CD4-positive, alpha-beta T cell treated with Interleukin-17A for 4 hours (primary cell): ENCODE results near the gene AKR1E2.

Source experiments
- DNase-seq: peaks from one replicate; pipeline ENCODE4 v3.0.0-alpha.2; 2020; ENCODE audit warnings: mixed read lengths

Gene AKR1E2

DNA sequence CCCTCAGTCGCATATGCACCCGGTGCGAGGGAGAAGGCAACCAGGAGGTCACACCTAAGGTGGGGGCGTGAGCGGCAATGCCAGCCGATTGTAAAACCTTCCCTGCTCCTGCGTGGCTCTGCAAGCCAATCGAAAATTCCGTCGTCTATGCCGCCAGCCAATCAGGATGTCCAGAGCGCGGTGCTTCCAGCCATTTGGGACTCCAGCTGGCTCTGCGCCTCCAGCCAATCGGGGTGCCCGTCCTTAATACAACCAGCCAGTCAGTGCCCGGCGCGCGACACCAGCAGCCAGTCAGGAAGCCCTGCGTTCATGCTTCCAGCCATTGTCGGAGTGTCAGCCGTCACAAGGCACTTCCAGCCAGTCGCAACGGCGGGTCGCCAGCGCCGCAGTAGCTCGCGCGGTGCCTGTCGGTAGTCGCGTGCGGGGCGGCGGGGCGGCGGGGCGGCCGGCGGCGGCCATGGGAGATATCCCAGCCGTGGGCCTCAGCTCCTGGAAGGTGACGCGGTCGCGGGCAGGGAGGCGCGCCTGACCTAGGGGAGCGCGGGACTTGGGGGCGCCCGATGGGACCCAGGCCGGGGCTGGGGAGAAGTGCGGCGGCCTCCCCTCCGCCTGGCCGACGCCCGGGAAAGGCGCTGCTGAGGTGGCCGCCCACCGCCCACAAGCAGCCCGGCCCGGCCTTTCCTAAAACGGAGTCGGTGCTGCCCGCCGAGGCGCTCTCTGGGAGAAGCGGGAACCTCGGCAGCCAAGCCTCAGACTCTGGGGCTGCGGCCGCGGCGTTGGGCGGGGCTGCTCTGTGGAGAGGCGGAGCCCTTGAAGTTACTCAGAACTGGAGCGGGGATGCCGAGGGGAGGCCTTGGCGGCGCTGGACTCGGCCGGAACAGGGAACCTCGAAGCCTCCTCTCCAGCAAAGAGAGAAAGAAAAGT is at the start of gene AKR1E2:
AKR1E2 (plus strand) TSS at position 340 of the 924 bp plus-strand sequence; CDS start at position 458, 118 bp downstream.
- peak; percentile 82 for DNase-seq

DNA sequence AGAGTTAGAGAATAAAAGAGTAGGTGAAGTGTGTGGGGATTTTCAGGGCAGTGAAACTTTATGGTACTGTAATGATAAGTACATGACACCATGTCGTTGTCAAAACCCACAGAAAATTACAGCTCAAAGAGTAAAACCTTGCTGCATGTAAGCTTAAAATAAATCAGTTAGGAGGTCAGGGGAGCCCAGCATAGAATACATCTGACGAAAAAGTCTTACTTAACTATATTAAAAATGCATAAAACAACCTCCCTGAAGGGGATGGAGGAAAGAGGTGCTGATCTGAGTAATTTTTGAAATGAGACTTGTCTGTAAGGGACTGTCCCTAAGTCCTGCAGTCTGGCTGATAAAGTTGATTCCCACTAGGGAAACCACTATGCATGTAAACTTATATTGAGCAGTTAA is 49.8 kb upstream of the AKR1E2 start:
- no peak for DNase-seq

DNA sequence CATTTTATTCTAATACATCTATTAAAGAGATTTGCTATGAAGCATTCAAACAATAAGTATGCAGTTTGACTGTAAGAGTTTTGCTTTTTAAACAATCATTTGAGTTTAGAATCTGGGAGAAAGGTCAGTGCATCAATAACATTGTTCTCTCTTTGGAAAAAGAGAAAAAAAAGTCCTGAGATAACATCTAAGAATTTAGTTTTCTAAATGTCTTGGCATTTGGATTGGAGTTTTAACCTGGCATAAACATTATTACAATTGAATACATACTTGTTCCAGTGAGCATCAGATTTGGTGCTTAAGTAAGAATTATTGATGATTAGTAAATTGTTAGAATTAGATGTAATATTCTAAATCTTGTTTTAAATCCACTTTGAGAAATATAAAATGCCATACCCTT is 47.2 kb upstream of the AKR1E2 start:
- no peak for DNase-seq

DNA sequence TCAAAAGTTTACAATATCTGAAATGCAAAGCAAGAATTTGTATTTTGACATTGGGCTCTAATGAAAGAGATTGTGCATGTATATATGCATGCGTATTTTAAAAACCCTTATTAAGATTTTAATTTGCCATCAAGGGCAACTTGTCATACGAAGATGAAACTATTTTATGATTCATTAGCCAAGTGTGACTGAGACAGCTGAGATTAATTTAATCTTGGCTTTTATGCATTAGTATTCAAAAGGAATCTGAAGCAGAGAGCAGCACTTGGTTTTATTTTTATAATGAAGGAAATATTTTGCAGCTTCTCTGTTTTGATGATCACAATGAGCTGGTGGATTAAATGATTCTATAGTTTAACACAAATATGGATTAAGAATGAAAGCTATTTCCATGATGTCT is 45.9 kb upstream of the AKR1E2 start:
- DNase-seq, result no peak

DNA sequence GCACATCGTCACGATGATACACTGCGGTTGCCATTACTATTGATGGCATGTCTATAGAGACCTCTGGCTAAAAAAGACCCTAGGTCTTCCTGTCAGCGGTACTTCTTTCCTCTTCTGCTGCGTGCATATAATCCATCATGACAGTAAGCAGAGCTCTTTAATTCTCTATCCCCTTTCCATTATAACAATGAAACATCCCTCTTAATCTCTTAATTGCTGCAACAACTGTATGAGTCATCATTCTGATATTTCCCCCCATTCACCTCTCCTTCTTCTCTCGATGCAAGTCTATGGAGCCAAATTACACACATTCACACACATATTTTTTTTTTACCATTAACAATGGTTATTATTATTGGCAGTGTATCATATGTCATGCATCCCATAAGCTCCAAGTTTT is 45.2 kb upstream of the AKR1E2 start:
- no peak for DNase-seq

DNA sequence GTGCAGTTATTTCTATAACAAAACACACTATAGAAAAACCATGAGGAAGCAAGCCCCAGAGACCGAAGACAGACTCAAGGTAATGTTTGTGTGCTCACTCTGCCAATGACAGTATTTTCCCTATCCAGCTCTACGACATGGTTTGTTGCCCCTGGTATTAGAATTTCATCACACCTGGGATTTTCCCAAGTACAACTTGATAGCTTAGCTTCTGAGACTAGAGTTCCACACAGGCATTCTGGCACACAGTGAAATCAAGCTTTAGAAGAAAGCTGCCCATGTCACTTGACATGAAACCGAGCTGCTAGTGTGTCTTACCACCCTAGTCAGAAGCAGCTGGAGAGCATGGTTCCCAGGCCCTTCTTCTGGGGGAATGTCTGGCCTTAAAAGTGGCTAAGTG is 44.1 kb upstream of the AKR1E2 start:
- DNase-seq, result no peak

DNA sequence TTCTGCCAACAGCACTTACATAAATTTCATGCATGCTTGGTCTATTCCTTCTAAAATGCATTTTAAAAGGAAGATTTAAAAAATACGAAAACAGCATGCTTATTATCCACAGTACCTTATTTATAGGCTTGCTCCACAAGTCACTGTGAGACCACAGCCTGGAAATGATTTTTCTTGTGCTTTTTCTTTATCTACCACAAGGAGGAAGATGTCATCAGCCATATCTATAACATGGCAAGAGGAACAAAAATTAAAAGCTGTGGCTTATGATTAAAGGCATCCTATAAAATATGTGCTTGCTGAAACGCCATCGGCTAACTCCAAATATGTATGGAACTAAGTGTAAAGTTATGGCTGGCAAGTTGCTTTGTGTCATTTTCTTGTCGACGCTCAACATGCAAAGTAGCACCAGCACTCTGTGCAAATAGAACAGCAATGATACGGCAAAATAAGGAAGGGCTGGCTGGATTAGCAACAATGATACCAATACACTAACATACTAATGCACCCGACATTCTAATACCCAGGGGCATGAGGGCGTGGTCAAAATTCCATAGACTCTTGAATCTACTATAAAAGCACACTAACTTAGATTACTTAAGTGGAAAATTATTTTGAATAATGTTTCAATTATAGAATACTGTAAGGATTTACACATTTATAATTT is 41.2 kb upstream of the AKR1E2 start:
- no peak for DNase-seq

DNA sequence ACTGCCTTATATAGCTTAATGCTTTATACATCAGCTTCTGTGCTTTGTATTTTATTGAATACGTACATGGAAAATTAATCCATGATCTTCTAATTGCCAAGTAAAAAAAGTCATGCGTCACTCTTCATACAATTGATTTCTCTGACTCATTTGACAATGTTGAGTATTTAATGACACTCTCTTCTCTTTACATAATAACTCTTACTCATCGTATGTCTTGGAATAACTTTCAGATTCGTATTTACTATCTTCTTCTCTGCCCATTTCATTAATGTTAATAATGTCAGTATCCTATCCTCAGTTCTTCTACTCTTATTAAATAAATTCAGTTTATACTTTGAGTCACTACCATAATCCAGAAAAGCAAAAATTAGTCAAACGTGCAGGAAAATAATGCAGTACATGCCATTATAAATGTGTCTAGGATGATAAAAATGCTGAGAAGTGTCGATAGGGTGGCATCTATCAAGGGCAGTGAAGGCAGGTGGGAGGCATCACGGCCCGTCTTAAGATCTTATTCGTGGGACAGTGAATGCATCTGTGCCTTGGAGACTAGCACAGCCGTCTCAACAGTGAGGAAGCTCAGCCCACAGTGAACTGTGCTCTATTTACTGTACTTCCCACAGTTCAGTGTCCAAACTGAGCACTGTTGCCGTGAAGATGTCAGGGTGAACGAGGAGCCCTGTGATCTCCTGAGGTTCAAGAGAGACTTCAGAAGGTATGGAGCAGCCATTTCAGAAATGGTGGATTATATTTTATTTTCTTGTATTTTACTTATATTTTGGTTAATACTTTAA is 39.8 kb upstream of the AKR1E2 start:
- DNase-seq, result no peak

DNA sequence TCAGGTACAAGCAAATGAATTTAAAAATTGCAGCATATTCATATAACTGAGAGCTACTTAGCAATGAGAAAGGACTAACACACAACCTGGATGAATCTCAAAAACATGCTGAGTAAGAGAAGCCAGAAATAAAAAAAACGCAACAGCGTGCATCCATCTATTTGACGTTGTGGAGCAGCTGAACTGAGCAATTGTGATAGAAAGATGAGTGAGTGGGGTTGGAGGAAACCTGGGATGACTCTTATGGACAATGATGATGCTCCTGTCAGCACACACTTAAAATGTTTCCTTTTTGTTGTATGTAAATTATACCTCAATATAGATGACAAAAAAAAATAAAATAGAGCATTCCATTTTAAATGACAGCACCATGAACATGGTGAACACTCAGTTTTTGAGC is 36.0 kb upstream of the AKR1E2 start:
- no peak for DNase-seq

DNA sequence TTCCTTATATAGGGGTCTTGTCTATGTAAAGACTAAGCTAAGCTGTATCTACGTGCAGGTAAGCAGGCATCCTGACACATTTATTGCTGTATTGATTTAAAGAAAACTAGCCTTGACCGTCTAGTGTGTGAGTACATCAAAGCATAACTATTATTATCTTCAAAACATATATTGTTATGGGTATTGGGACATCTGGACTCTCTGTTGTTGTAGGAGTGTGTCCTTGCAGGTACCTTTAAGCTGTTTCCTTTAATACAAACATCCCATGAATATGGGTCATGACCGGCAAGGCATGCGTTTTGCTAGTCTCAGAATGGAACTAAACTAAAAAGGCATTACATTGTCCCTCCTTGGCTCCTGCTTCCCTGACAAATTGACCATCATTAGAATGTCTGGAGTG is 35.1 kb upstream of the AKR1E2 start:
- DNase-seq, result no peak

DNA sequence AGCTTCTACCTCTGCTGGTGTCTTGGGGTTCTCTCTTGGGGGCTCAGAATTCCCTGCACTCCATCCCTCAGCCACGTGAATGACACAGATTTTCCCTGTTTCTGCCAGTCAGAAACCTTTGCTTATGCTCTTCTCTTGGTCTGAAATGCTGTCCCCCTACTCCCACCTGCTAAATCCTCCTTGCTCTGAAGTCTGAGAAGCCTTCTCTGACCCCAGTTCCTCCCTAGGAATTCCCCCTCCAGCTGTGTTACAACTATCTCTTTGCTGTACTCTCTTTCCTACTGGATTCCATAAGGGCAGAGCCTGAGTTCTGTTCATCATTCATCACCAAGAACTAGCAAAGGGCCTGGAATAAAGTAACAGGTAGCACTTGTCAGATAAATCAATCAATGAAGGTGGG is 33.6 kb upstream of the AKR1E2 start:
- DNase-seq, result no peak

DNA sequence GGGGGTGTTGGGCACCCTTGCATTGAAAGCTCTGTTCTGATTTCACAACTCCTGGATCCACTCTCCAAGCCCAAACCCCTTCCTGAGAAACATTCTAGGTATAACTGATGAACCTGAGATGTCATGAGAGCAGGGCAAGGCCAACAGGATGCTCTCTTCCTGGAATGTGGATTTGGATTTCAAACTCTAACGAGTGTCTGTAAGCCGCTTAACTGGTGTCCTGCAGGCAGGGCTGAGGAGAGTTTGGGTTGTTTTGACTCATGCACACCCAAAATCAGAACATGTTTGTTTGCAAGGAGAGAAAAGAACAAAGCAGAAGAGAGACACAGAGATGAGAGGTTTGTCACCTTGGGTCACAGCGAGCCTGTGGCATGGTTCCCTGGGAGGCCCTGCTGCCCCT is 24.6 kb upstream of the AKR1E2 start:
- no peak for DNase-seq

DNA sequence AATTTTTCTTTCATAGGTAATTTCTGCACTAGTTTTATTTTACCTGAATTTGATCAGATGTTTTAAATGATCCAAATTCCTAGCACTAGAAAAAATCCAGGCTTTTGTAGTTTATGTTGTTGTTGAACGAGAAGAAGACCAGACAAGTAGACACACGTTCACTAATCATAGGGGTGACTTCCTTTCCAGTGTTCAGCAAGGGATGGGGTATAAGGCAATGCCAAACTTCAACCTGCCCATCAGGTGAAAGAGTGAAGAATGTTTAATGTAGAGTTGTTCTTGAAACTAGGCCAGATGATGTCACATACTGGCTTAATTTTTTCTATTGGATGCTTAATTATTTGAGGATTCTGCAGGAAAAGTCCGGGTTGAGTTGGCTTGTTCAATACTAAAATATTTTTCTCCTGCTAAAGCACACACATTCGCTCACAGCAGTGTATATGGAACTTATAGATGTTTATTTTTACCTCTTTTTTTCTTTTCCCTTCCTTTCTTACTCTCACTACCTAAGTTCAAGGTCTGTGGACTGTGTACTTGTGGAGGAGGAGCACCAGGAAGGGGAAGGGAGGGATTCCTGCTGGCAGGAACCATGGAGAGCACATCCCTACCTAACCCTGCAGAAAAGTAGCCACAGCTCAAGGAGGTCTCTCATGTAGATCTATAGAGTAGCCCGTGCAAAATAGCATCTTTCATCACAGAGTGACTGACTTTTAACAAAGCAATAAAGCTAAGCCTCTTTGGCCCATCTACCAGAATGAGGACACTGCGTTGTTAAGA is 23.1 kb upstream of the AKR1E2 start:
- DNase-seq, result no peak

DNA sequence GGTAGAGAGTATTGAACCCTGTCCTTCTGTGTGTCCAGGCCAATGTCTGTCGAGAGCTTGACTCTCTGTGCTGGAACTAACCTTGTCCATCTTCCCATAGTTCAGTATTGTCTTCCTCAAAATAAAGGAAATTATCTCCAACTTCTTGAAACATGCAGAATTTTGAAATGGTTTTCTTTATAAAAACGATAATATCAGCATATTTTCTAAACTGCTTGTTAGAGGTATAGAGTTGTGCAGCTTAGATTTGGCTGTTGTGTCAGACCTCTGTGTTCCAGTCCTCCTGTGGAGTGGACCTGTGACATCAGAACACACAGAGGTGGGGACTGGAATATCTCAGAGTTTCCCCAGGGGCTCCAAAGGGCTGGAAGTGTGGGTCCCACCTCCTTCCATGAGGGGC is 22.2 kb upstream of the AKR1E2 start:
- DNase-seq, result no peak

DNA sequence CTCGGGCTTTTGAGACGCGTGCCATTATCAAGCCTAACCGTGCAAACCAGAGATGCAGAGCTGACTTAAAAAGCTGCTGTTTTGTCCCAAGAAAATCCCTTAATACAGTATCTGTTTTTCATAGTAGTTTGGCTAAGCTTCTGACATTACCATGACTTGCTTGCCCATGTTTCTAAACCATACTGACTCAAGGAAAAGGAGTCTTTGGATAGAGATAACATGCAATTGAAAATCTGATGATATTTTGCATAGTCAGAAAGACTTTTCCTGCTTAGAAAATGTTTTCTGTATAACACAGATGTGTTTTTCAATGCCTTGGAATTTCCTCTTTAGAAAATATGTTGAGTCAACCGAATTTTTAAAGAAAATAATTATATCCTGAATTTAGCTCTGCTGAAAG is 21.5 kb upstream of the AKR1E2 start:
- DNase-seq, result no peak

DNA sequence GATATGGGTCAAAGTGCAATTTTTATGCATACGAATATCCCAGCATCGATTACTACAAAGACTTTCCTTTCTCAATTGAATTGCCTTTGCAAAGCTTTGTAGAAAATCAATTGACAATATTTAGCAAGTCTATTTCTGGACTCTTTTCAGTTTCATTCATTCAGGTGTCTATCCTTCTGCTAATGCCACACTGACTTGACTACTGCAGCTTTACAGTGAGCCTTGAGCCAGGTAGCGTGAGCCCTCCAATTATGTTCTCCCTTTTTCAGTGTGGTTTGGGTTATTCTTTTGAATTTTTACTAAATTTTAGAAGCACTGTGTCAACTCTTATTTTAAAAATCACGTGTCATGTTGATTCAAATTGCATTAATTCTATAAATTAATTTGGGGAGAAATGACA is 19.5 kb upstream of the AKR1E2 start:
- DNase-seq, result no peak

DNA sequence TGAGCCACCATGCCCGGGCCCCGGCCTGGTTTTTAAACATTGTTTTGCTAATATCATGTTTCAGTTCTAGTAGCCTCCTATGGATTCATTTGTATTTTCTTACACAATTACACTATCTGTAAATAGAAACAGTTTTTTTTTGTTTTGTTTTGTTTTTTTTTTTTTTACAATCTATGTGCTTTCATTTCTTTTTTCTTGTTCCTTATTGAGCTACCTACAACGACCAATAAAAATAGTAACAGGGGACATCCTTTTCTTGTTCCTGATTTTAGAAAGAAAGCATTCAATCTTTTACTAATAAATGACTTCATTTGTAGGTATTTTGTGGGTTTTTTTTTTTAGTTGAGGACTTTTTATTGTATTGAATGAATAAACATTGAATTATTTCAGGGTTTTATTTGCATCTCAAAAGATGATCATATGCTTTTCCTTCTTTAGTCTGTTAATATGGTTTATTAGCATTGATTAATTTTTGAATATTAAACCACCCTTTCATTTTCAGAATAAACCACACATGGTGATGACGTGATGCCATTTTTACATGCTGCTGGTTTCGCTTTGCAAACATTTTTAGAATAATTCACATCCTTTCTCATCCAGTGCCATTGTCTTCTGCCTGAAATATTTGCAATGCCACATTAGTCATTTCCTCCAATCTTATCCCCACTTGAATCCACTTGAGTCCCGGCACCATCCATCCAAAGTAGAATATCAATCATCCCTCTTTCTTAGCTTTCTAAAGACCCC is 18.1 kb upstream of the AKR1E2 start:
- DNase-seq, result no peak

DNA sequence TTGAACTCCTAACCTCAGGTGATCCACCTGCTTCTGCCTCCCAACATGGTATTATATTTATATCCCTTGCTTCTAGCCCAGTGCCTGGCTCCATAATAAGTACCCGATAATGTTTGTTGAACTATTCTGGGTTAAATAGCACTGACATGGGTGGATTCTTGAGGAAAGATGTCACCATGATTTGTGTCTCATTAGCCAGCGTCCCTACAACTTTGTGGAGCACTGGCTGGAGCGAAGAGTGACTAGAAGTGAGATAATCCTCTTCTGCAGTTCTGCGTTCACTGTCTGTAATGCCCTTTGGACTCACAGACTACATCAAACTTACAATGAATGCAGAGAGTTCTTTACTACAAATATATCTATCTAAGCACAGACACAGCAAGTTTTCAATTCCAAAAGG is 16.9 kb upstream of the AKR1E2 start:
- no peak for DNase-seq

DNA sequence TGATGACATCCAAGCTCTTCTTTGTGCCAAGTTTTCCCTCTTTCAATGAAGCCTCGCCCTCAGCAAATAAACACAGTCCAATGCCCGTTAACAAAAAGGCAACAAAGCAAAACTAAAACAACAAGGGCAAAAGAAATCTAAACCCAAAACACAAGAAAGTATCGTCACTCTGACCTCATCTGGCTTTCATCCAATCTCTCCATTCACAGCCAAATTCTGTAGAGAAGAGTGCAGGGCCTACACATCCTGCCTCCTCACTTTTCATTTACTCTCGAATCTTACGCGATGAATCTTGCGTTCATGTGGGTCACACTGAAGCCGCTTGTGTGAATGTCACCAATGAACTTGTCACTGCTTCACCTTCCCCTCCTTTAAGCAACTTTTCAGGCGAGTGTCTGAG is 15.9 kb upstream of the AKR1E2 start:
- no peak for DNase-seq

DNA sequence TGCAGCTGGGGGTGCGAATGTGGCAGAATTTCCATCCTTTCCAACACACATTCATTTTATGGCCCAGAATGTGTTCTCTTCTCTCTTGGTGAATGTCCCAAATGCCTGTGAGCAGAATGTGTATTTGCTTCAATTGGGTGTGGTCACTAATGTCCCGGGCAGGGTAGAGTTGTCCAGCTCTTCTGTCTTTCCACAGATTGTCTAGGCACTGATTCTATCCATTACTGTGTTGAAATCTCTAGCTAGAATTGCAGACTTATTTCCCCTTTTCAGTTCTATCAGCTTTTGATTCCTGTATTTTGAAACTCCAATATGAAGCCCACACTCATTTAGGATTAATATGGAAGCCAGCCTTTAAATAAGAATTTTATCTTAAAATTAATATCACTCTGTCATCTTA is 14.0 kb upstream of the AKR1E2 start:
- DNase-seq, result no peak

DNA sequence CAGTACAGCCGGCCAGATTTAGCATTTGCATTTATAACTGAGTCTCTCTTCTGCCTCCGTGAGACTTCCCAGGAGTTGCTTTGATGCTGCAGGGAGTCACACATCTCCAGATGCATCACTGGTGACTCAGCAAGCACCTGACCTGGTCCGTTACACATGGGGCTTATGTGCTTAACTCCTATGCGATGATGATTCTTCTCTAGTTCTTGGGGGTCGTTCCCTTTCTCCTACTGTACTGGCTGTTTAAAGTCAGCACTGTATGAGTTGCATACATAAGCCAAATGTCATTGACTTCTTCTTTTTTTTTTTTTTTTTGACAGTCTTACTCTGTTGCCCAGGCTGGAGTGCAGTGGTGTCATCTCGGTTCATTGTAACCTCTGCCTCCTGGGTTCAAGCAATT is 13.0 kb upstream of the AKR1E2 start:
- DNase-seq, result no peak

DNA sequence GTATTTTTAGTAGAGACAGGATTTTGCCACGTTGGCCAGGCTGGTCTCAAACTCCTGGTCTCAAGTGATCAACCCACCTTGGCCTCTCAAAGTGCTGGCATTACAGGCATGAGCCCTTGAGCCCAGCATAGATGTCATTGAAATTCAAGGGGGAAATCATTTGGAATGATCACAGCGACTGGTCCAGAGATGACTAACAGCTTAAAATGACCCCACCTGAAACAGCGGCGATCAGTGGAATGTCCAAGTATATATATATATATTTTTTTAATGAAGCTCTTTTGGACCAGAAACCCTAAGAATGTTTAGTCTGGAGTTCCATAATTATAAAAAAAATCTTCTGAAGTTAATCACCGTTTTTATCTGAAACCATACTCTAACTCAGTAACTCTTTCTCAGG is 12.5 kb upstream of the AKR1E2 start:
- no peak for DNase-seq
